Measurements from ENCODE around the gene B3GNT4. TPM values are rescaled to one million over a fixed set of nuclear protein-coding genes. Genes with fewer than 3 reads are reported as not detected.

B3GNT4 gene
- total and polyA plus RNA-seq, 2 of the 8 experiments (the other 6 are each of a cell fraction or from before 2014, with no cell fraction given) = 1.1 to 1.4 TPM

DNA sequence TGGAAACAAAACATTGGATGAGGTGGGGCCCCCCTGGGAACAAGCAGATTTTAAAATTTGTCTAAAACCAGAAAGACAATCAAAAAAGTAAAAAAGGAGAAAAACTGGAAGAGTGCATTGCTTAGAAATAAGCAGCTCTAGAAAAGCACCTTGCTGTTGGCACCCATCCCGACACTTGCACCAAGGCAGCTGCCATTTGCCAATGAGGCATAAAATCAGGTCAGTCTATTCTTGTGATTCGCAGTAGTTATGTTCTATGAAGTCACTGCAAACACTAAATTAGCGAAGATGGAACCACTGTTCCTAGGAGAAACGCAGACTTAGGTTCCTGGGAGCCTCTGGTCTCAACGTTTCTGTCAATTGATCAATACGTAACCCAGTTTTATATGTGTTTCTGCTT lies 46.5 kb downstream of the B3GNT4 start (continued):
- no peak for TF ChIP-seq CHD7 (IDR thresholded peaks at IDR 0.05; ENCODE audit: insufficient replicate concordance, low read length)
- TF ChIP-seq SP4 (IDR thresholded peaks at IDR 0.05; ENCODE audit: low read length) = no peak
- TF ChIP-seq, protein P1, sequence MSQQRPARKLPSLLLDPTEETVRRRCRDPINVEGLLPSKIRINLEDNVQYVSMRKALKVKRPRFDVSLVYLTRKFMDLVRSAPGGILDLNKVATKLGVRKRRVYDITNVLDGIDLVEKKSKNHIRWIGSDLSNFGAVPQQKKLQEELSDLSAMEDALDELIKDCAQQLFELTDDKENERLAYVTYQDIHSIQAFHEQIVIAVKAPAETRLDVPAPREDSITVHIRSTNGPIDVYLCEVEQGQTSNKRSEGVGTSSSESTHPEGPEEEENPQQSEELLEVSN (IDR thresholded peaks at IDR 0.05) = no peak
- TF ChIP-seq KDM5A (IDR thresholded peaks at IDR 0.05; ENCODE audit: low read length) = no peak
- TF ChIP-seq NRF1 (IDR thresholded peaks at IDR 0.05; ENCODE audit: low read depth, low read length) = no peak
- TF ChIP-seq TAF1 (IDR thresholded peaks at IDR 0.05; ENCODE audit: low read depth, low read length) = no peak
- no peak for TF ChIP-seq CHD2 (IDR thresholded peaks at IDR 0.05; ENCODE audit: low read length)
- TF ChIP-seq EP300 (IDR thresholded peaks at IDR 0.05; ENCODE audit: borderline replicate concordance in 1 of 2, low read depth in 2 of 2, low read length in 2 of 2) = no peak
- no peak for TF ChIP-seq POLR2A (IDR thresholded peaks at IDR 0.05; ENCODE audit: control extremely low read depth in 1 of 2, low read depth in 2 of 2, low read length in 2 of 2)
- TF ChIP-seq MAFK (IDR thresholded peaks at IDR 0.05; ENCODE audit: low read depth, low read length) = no peak
- no peak for TF ChIP-seq BACH1 (IDR thresholded peaks at IDR 0.05; ENCODE audit: low read length)
- TF ChIP-seq, protein P2, sequence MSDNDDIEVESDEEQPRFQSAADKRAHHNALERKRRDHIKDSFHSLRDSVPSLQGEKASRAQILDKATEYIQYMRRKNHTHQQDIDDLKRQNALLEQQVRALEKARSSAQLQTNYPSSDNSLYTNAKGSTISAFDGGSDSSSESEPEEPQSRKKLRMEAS (IDR thresholded peaks at IDR 0.05) = no peak
- TF ChIP-seq TEAD4 (IDR thresholded peaks at IDR 0.05; ENCODE audit: low read depth, low read length) = no peak

All from H1 (cell line).